ENCODE measurements around the gene CENPO.

The CENPO gene

DNA sequence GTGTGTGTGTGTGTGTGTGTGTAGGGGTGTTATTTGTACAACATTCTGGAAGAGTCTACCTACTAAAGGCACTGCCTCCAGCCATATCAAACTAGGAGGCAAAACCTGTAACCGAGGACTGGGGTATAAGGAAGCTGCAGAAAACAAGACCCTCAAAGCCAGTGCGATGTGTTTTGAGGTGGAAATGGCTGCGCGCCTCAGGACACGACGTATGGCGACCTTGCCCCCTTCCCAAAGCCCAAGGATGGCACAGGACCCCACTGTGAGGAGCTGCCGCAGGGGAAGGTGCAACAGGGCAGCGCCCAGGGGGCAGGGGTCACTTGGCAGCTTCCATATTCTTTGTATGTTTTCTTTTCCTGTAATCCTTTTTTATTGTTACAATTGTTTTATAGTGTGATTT is 59.8 kb downstream of the CENPO start:
- no peak overlapping the region for H3K27ac ChIP-seq (replicated peaks)
- TF ChIP-seq, protein P1, sequence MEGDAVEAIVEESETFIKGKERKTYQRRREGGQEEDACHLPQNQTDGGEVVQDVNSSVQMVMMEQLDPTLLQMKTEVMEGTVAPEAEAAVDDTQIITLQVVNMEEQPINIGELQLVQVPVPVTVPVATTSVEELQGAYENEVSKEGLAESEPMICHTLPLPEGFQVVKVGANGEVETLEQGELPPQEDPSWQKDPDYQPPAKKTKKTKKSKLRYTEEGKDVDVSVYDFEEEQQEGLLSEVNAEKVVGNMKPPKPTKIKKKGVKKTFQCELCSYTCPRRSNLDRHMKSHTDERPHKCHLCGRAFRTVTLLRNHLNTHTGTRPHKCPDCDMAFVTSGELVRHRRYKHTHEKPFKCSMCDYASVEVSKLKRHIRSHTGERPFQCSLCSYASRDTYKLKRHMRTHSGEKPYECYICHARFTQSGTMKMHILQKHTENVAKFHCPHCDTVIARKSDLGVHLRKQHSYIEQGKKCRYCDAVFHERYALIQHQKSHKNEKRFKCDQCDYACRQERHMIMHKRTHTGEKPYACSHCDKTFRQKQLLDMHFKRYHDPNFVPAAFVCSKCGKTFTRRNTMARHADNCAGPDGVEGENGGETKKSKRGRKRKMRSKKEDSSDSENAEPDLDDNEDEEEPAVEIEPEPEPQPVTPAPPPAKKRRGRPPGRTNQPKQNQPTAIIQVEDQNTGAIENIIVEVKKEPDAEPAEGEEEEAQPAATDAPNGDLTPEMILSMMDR (IDR thresholded peaks at IDR 0.05; ENCODE audit: insufficient read depth, low read length), result no peak
- TF ChIP-seq GABPA (IDR thresholded peaks at IDR 0.05; ENCODE audit: low read depth), result no peak
- TF ChIP-seq, protein P2, sequence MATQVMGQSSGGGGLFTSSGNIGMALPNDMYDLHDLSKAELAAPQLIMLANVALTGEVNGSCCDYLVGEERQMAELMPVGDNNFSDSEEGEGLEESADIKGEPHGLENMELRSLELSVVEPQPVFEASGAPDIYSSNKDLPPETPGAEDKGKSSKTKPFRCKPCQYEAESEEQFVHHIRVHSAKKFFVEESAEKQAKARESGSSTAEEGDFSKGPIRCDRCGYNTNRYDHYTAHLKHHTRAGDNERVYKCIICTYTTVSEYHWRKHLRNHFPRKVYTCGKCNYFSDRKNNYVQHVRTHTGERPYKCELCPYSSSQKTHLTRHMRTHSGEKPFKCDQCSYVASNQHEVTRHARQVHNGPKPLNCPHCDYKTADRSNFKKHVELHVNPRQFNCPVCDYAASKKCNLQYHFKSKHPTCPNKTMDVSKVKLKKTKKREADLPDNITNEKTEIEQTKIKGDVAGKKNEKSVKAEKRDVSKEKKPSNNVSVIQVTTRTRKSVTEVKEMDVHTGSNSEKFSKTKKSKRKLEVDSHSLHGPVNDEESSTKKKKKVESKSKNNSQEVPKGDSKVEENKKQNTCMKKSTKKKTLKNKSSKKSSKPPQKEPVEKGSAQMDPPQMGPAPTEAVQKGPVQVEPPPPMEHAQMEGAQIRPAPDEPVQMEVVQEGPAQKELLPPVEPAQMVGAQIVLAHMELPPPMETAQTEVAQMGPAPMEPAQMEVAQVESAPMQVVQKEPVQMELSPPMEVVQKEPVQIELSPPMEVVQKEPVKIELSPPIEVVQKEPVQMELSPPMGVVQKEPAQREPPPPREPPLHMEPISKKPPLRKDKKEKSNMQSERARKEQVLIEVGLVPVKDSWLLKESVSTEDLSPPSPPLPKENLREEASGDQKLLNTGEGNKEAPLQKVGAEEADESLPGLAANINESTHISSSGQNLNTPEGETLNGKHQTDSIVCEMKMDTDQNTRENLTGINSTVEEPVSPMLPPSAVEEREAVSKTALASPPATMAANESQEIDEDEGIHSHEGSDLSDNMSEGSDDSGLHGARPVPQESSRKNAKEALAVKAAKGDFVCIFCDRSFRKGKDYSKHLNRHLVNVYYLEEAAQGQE (IDR thresholded peaks at IDR 0.05; ENCODE audit: insufficient replicate concordance, low read depth), result no peak
- TF ChIP-seq SPI1 (IDR thresholded peaks at IDR 0.05; ENCODE audit: borderline replicate concordance, low read depth), result no peak
- no peak for TF ChIP-seq POLR2AphosphoS5 (IDR thresholded peaks at IDR 0.05; ENCODE audit: low read depth)
- H3K4me3 ChIP-seq (replicated peaks; ENCODE audit: insufficient read depth, low read length), result no peak overlapping the region
- no peak for DNase-seq (ENCODE audit: low read depth in 1 of 2, low spot score in 1 of 2)
- no peaks in the 10 kb centered on the region for H3K27me3 ChIP-seq (ENCODE audit: insufficient read depth, poor library complexity, severe bottlenecking)

DNA sequence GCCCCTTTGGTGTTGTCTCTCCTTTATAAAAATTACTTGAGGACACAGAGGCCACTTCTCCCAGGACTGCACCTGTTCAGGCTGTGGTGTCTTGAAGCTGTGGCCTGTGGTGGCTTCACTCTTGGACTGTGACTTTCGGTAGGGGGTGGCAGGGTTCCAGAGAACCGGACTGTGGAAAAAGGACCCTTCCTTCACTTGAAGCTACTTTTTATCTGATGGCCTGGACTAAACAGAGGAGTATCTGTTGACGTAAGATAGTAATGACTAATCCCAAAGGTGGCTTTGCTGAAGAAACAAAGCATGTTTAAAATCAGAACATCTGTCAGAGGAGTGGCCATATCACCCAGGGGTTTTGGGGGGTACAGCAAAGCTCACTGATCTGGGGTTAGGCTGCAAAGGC is 60.8 kb downstream of the CENPO start:
- H3K27ac ChIP-seq (replicated peaks), result no peak overlapping the region
- no peak for DNase-seq (ENCODE audit: low read depth in 1 of 2, low spot score in 1 of 2)
- TF ChIP-seq, protein P1 (IDR thresholded peaks at IDR 0.05; ENCODE audit: insufficient read depth, low read length), result no peak
- TF ChIP-seq GABPA (IDR thresholded peaks at IDR 0.05; ENCODE audit: low read depth), result no peak
- TF ChIP-seq, protein P2 (IDR thresholded peaks at IDR 0.05; ENCODE audit: insufficient replicate concordance, low read depth), result no peak
- no peak for TF ChIP-seq POLR2AphosphoS5 (IDR thresholded peaks at IDR 0.05; ENCODE audit: low read depth)
- no peak for TF ChIP-seq SPI1 (IDR thresholded peaks at IDR 0.05; ENCODE audit: borderline replicate concordance, low read depth)
- no peak overlapping the region for H3K4me3 ChIP-seq (replicated peaks; ENCODE audit: insufficient read depth, low read length)
- no peaks in the 10 kb centered on the region for H3K27me3 ChIP-seq (ENCODE audit: insufficient read depth, poor library complexity, severe bottlenecking)

DNA sequence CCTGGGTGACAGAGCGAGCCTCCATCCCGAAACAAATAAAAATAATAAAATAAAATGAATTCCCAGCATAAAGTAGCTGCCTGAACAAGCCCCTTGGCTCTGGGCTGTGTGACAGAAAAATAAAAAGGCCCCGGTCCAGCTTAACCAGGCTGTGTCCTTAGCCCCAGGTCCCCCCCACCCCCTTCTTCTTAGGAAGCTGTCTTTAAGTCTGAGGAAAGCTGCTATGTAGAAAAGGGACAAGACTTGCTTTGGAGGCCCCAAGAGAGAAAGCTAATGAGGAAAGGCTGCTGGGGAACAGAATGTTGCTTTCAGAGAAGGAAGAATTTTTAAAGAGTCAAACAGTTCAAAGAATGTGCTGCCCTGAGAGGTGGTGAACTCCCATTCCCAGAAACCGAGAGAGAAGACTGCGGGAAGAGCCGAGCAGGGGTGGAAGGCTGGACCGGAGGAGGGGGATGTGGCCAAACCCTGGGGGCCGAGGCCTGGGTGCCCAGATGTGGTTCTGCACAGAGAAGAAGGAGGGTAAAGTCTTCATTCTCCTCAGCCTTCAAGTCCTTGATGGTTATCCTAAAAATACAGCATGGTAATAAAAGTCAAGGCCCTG is 61.9 kb downstream of the CENPO start:
- Histone ChIP-seq H3K27me3 (ENCODE audit: insufficient read depth, poor library complexity, severe bottlenecking) (no peaks in the 10 kb centered on the region), H3K27ac (replicated peaks) (no peak overlapping the region), H3K4me3 (replicated peaks; ENCODE audit: insufficient read depth, low read length) (no peak overlapping the region)
- no peak for DNase-seq (ENCODE audit: low read depth in 1 of 2, low spot score in 1 of 2)
- TF ChIP-seq POLR2AphosphoS5 (IDR thresholded peaks at IDR 0.05; ENCODE audit: low read depth) (no peak), SPI1 (IDR thresholded peaks at IDR 0.05; ENCODE audit: borderline replicate concordance, low read depth) (no peak), GABPA (IDR thresholded peaks at IDR 0.05; ENCODE audit: low read depth) (no peak)
- TF ChIP-seq, protein P1 (IDR thresholded peaks at IDR 0.05; ENCODE audit: insufficient read depth, low read length), result no peak
- TF ChIP-seq, protein P2 (IDR thresholded peaks at IDR 0.05; ENCODE audit: insufficient replicate concordance, low read depth), result no peak
